DMS114 treated with DMSO at 0.1 percent for 48 hours (cell line): ENCODE results near the gene RNF225.
A peak's percentile ranks its signal among the peaks of the same experiment; 100 is the strongest.
"Not testable (repeated sequence)": the region's sequence is repeated elsewhere in the genome, so short reads cannot be mapped to it uniquely, and the experiment has no call there.

Experiments
- DNase-seq: peaks from one replicate; lab custom pipeline; 2025; ENCODE audit not compliant: unreplicated experiment; lab: John Stamatoyannopoulos, UW

Gene RNF225

GRCh38 chr19:58386576-58387337 lies 8.7 kb upstream of the RNF225 start, which contains the start of gene RPS5:
Gene RPS5, plus strand, starts transcription at chr19:58387269. Its CDS starts 869 bp downstream, at chr19:58388138.
- DNase-seq, result peak; percentile 98

- DNase-seq, result no peak
These were observed 7.9 kb upstream of the RNF225 start for GRCh38 chr19:58387338-58388174.

GRCh38 chr19:58388175-58388526 lies 7.3 kb upstream of the RNF225 start:
- no peak for DNase-seq

- DNase-seq, result no peak
These were observed 2.3 kb upstream of the RNF225 start for GRCh38 chr19:58392945-58393724.

- DNase-seq, result no peak
These were observed 1.8 kb upstream of the RNF225 start for GRCh38 chr19:58393725-58394033.

- no peak for DNase-seq
These were observed 636 bp upstream of the RNF225 start for GRCh38 chr19:58394821-58395219.

- no peak for DNase-seq
These were observed 647 bp downstream of the RNF225 start for GRCh38 chr19:58395979-58396627.

- no peak for DNase-seq
These were observed 1.5 kb downstream of the RNF225 start for GRCh38 chr19:58396691-58397532.

- DNase-seq, result no peak
These were observed 2.1 kb downstream of the RNF225 start for GRCh38 chr19:58397533-58398037.

GRCh38 chr19:58398087-58398486 lies 2.6 kb downstream of the RNF225 start:
- no peak for DNase-seq

- no peak for DNase-seq
These were observed 3.1 kb downstream of the RNF225 start for GRCh38 chr19:58398545-58398944.

GRCh38 chr19:58399903-58400302 lies 4.4 kb downstream of the RNF225 start:
- DNase-seq, result no peak

GRCh38 chr19:58400316-58400915 lies 5.0 kb downstream of the RNF225 start:
- DNase-seq, result no peak

- DNase-seq, result peak; percentile 98
These were observed 5.7 kb downstream of the RNF225 start for GRCh38 chr19:58400916-58401839.

GRCh38 chr19:58401840-58402421 lies 6.5 kb downstream of the RNF225 start:
- DNase-seq, result no peak

GRCh38 chr19:58403920-58404478 lies 8.5 kb downstream of the RNF225 start:
- DNase-seq, result not testable (repeated sequence)

- DNase-seq, result no peak
These were observed 11.6 kb downstream of the RNF225 start for GRCh38 chr19:58406818-58407657.
